Brain pericyte (primary cell): ENCODE measurements around the gene CYP46A1.
A peak's percentile ranks its signal among the peaks of the same experiment; 100 is the strongest.

ENCODE experiments used
- DNase-seq: peaks from one replicate; pipeline ENCODE4 v3.0.0-alpha.2; 2012; ENCODE audit warnings: low read depth, low spot score

Gene CYP46A1

DNA sequence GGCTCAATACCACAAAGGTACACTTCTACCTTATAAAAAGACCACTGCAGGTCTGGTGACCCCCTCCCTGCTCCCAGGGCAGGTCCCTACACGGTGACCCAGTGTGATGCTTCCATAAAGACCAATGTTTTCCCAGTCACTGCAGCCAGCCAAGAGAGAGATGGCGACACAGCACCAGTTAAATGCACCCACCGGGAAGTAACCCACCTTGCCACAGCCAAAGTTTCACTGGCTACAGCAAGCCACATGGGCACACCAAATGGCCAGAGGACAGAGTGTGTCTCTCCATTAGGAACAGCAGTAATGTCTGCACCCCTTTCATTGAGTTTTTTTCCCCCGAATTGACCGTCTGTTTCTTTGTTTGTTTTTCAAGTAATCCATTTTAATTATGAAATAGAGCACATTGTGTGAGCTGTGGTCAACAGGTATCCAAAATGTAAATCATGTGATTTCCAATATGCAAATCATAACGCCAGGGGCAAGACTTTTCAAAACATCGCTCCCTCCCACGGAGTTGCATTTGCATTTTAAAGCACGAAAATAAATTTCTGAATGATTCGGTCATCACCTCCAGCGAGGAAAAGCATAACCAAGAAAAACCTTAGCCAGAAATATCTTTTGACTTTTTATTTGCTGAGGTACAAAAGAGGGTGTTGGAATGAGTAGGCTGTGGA is 60.2 kb downstream of the CYP46A1 start:
- DNase-seq, result no peak

DNA sequence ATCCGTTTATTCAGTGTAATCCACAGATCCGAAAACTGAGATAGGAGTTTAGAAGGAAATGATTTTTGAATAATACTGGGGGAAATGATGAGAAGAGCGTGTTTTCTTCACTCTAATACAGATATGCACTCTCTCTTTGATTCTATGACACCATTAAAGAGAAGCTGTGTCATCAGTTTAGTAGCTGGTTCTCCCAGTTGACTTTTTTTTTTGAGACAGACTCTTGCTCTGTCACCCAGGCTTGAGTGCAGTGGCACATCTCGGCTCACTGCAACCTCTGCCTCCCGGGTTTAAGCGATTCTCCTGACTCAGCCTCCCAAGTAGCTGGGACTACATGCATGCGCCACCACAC is 60.8 kb downstream of the CYP46A1 start:
- no peak for DNase-seq

DNA sequence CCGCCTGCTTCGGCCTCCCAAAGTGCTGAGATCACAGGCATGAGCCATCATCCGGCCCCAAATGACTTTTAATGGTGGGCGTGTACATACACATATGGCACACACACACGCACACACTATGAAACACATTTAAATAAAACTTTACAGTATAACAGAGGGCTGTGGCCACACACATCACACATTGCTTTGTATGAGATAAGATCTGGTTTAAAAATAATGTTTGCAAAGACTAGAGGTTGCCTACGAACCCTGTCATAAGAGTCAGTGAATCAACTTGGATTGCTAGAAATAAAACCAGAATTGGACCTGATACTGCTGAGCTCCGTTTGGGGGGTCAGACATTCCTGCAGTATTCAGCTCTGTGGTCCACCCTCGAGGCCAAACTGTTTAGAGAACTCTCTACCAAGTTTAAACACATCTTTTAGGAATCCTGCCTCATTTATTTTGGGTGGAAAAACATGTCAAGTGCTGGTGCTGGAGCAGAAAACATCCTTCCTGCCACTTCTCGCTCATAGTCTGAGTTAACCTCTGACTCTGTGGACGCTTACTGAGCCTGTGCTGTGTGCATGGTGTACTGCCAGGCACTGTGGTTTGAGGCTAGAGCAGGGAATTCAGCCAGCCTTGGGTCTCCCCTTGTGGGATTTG is 61.3 kb downstream of the CYP46A1 start:
- DNase-seq, result no peak

DNA sequence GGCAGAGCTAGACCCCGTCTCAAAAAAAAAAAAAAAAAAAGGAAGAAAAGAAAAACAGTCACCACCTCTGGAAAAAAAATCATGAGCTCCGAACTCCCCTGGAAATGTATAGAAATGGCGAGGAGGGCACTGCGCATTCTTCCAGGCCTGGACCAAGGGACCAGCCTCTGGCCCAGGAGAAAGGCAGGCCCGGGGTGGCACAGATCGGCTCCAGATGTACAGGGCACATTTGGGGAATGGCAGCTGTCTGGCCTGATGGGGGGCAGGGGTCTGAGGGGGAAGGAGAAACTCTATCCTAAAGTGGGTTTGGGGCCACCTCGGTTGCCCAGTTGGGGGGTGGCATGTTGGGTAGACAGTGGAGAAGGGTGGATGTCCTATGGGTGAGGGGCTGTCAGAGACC is 63.1 kb downstream of the CYP46A1 start:
- no peak for DNase-seq

DNA sequence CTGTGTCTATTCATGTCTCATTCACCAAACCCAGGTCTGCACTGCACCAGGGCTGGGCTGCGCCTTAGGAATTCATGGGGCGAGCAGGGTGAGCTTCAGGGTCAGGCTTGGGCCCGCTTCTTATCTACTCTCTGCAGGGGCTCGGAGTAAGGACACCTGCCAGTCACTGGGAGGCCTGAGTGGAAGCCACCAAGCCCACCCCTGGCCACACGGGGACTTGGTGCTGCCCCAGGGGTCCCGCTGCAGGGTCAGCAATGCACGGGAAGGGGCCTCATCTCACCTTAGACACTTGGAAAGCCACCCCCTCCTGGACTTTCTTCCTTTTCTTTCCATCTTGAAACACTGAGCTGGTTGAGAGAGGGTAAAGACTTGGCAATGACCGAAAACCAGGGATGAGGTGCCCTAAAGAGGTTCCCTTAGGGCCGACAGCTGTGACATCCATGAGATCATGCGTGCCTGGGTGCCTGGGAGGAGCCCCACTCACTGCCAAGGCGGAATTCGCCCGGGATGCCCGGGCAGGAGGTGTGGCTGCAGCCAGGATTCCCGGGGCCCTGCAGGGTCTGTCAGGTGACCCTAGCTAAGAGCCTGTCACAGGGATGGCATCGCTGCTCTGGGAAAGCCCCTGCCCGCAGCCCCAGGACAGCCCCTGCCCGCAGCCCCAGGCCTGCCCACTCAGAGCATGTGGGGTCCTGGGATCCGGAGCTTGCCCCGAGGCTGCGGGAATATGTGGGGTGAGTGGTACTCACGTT is 63.7 kb downstream of the CYP46A1 start:
- DNase-seq, result no peak

DNA sequence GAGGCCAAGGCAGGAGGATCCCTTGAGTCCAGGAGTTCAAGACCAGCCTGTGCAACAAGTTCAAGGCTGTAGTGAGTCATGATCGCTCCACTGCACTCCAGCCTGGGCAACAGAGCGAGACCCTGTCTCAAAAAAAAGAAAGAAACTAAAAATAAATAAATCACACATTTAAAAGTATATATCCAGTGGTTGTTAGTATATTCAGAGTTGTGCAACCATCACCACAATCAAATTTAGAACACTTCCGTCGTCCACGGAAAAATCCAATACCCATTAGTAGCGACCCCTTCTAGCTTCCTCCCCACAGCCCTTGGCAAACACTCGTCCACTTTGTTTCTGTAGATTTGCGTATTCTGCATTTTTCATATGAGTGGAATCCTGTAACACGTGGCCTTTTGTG is 64.4 kb downstream of the CYP46A1 start:
- DNase-seq, result no peak

DNA sequence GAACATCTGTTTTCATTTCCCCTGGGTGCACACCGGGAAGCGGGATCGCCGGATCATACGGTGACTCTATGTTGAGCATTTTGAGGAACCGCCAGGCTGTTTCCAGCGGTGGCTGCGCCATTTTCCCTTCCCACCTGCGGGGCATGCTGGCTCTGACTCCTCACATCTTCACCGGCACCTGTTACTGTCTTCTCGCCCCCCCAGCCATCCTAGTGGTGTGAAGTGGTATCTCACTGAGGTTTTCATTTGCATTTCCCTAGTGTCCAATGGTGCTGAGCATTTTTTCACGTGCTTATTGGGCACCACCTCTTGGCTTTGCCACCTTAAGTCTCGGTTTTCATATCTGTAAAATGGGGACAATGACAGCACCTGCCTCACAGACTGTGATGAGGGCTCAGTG is 65.0 kb downstream of the CYP46A1 start:
- DNase-seq, result no peak

- DNase-seq, result no peak
Observed at GRCh38 chr14:99749763-99750715, 65.9 kb downstream of the CYP46A1 start.

GRCh38 chr14:99750746-99751450 is 66.8 kb downstream of the CYP46A1 start:
- no peak for DNase-seq

DNA sequence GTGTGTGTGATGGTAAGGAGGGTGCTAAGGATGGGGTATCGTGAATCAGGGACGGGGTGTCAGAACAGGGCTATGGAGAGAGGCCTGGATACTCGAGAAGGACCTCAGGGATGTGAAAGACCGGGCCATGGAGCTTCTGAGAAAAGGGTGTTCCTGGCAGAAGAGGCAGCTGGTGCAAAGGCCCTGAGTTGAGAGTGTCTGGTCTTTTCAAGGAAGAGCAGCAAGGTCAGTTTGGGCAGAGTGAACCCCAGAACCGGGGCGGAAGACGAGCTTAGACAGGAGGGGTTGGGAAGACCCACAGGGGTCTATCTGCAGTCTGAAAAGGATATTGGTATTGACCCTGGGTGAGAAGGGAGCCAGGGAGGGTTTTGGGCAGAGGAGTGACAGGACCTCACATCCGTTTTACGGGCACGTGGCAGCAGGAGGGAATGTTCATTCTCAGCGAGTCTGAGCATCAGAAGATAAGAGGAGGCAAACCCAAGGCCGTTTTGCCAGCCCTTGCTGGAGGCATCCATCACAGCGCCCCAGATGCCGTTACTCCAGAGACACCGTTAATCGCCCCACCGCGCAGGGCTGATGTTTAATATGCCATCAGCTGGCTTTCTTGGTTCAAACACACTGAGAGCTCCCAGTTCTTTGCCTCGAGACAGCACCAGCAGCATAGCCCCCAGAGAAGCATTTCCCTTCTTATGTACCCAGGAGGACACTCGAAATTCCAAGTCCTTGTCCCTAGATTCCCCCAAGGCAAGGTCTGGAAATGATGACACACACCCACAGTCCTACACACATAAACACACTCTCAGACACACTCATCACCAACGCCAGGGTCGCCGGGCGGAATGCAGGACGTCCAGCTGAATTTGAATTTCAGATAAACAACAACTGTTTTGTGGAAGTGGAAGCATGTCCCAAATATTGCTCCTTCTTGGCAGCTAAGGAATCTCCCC is 67.7 kb downstream of the CYP46A1 start:
- no peak for DNase-seq

- DNase-seq, result no peak
Observed at GRCh38 chr14:99752486-99753121, 68.5 kb downstream of the CYP46A1 start.

- no peak for DNase-seq
Observed at GRCh38 chr14:99753225-99754140, 69.4 kb downstream of the CYP46A1 start.

GRCh38 chr14:99754141-99755067 is 70.3 kb downstream of the CYP46A1 start:
- DNase-seq, result no peak

GRCh38 chr14:99755068-99755405 is 70.9 kb downstream of the CYP46A1 start:
- DNase-seq, result no peak

- peak; percentile 82 for DNase-seq
Observed at GRCh38 chr14:99755629-99756603, 71.8 kb downstream of the CYP46A1 start.

DNA sequence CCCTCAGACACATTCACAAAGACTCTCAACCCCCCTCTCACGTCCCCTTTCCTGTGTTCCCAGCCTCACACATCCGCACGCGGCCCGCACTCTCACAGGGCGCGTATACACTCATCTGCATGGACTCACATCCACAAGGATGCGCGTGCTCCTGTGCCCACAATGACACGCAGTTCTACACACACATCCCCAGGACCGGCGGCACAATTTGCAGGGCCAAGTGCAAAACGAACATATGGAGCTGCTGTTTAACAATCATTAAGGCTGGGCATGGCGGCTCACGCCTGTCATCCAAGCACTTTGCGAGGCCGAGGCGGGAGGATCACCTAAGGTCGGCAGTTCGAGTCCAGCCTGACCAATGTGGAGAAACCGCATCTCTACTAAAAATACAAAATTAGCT is 72.7 kb downstream of the CYP46A1 start:
- DNase-seq, result no peak
